A673 (cell line): ENCODE measurements around the gene LUC7L.

Experiments
- EZH2 ChIP-seq: fragments of 200-600 bp; sonication (generic); IDR thresholded peaks from 2 replicates; pipeline ENCODE4 v1.6.1; 2017; ENCODE audit warnings: borderline replicate concordance, low read depth, mild to moderate bottlenecking, mixed read lengths, antibody characterized with exemption, low read length; ENCODE audit not compliant: poor library complexity, severe bottlenecking
- TF ChIP-seq, protein P1 (sequence below): fragments of 300-800, 200-600 bp; sonication (generic); conservative IDR thresholded peaks from 2 replicates; pipeline ENCODE4 v1.5.1; 2017; ENCODE audit warnings: low read depth, mild to moderate bottlenecking, antibody characterized with exemption, low read length, moderate library complexity, mixed read lengths

DNA sequence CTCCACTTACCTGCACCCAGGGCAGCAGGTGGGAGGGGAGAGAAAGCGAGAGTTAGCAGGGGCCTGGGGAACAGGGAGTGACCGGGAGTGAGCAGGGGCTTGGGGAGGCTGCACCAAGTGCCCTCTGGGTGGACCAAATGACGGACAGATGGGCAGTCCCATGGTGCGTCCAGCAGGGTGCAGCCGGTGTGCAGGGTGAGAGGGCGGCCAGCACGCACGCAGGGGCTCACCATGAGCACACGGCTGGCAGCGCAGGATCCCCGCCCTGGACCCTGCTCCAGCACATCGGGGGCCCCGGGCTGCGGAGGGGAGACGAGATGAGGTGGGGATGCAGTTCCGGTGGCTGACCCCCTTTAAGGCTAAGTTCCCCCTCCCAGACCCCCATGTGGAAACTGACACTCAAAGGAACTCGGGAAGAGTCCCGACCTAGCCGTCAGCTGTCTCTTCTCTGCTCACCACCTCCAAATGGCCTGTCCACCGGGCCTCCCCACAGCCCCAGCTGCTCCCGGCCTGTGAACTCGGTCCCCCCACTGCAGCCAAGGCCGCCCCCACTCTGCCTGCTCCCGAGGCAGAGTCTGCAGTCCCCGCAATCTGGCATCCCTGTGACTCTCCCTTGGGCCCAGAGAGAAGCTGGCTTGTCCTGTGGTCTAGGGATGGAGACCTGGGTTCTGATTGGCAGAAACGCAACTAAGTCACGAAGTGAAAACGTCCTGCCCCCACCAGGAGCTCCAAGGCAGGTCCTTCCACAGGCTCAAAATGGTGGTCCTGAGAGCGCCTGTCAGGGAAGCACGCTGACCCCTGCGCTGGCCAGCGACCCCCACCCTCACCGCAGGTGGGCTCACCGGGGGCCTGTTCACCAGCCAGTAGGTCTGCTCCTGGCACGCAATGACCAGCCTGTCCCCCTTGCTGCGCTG is 43.6 kb upstream of the LUC7L start:
- TF ChIP-seq, protein P1, sequence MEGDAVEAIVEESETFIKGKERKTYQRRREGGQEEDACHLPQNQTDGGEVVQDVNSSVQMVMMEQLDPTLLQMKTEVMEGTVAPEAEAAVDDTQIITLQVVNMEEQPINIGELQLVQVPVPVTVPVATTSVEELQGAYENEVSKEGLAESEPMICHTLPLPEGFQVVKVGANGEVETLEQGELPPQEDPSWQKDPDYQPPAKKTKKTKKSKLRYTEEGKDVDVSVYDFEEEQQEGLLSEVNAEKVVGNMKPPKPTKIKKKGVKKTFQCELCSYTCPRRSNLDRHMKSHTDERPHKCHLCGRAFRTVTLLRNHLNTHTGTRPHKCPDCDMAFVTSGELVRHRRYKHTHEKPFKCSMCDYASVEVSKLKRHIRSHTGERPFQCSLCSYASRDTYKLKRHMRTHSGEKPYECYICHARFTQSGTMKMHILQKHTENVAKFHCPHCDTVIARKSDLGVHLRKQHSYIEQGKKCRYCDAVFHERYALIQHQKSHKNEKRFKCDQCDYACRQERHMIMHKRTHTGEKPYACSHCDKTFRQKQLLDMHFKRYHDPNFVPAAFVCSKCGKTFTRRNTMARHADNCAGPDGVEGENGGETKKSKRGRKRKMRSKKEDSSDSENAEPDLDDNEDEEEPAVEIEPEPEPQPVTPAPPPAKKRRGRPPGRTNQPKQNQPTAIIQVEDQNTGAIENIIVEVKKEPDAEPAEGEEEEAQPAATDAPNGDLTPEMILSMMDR, result no peak
- no peak for TF ChIP-seq EZH2
